KMS-11 (cell line): ENCODE results near the gene GPR146.
"Not testable (repeated sequence)": the region's sequence is repeated elsewhere in the genome, so short reads cannot be mapped to it uniquely, and the experiment has no call there.

Experiments used
- H2AFZ ChIP-seq: fragments of 200-600 bp; sonication (generic); 2 replicates; pipeline ENCODE4 v1.6.1; 2016; ENCODE audit warnings: antibody characterized with exemption, mixed run types, low read depth
- H3K27ac ChIP-seq: fragments of 200-600 bp; sonication (generic); 2 replicates; pipeline ENCODE4 v1.6.1; 2016; ENCODE audit warnings: mild to moderate bottlenecking, mixed run types
- H3K27me3 ChIP-seq: fragments of 200-600 bp; sonication (generic); 2 replicates; pipeline ENCODE4 v1.6.1; 2017; ENCODE audit warnings: mild to moderate bottlenecking, low read depth, mixed run types, moderate library complexity; ENCODE audit not compliant: insufficient read depth
- H3K36me3 ChIP-seq: fragments of 200-600 bp; sonication (generic); 2 replicates; pipeline ENCODE4 v1.6.1; 2017; ENCODE audit warnings: mild to moderate bottlenecking, mixed run types; ENCODE audit not compliant: insufficient read depth
- H3K4me1 ChIP-seq: fragments of 200-600 bp; sonication (generic); 2 replicates; pipeline ENCODE4 v1.6.1; 2016; ENCODE audit warnings: mild to moderate bottlenecking, low read depth, mixed run types; ENCODE audit not compliant: poor library complexity, severe bottlenecking
- H3K4me2 ChIP-seq: fragments of 200-600 bp; sonication (generic); 2 replicates; pipeline ENCODE4 v1.7.0; 2016; ENCODE audit warnings: mild to moderate bottlenecking, mixed run types
- H3K4me3 ChIP-seq: fragments of 200-600 bp; sonication (generic); IDR thresholded peaks from 2 replicates; pipeline ENCODE4 v1.6.1; 2017; ENCODE audit warnings: low read depth, low read length, mixed read lengths; ENCODE audit not compliant: insufficient read depth
- H3K79me2 ChIP-seq: fragments of 200-600 bp; sonication (generic); 2 replicates; pipeline ENCODE4 v1.6.1; 2016; ENCODE audit warnings: low read depth, mixed run types; ENCODE audit not compliant: insufficient read depth
- H3K9ac ChIP-seq: fragments of 200-600 bp; sonication (generic); 2 replicates; pipeline ENCODE4 v1.6.1; 2016; ENCODE audit warnings: mild to moderate bottlenecking, mixed run types
- H4K20me1 ChIP-seq: fragments of 200-600 bp; sonication (generic); 2 replicates; pipeline ENCODE4 v1.6.1; 2016; ENCODE audit warnings: mild to moderate bottlenecking, mixed run types; ENCODE audit not compliant: insufficient read depth
- TF ChIP-seq, protein P1 (sequence below): fragments of 200-600 bp; sonication (generic); conservative IDR thresholded peaks from 2 replicates; pipeline ENCODE4 v1.6.1; 2017; ENCODE audit warnings: low read depth, mild to moderate bottlenecking, antibody characterized with exemption, low read length, moderate library complexity, mixed read lengths

Gene GPR146

DNA sequence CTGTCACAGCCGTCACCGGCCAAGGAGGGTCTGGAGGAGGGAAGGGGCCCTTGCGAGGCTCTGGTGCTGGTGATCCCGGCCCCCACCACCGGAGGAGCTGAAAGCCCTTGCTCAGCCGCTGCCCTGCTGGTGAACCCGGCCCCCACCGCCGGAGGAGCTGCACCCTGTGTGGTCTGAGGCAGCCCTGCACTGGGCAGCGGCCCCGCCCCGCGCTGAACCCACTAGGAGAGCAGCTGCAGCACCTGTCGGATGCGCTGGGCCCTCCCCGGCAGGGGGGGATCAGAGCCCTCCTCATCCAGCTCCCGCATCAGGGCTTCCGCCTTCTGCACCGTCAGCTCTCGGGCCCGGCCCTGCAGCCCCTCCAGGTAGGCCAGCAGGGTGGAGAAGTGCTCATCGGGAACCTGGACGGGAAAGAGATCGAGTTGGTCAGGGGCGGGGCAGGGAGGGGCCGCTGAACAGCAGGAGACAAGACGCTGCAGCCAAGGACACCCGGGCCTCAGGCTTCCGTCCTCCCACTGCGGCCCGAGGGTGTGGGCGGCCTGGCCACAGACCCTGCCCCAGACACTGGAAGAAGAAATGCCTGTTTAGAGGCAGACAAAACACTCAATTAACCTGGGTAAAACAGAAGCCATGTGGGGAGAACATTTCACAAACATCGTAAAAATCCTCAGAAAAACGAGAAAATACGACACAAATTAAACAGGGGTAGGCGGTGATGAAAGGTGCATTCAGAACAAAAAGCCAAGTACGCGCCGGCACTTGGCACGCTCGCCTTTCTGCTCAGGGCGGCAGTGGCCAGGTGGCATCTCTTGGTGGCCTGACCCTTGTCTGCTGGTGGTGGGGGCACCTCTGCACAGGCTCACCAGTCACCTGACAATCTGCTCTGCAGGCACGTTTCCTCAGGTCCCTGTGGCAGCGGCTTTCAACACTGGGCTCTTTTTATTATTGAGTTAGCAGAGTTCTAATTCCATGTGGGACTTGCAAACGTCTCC lies 46.6 kb upstream of the GPR146 start:
- no peak overlapping the region for H3K27ac ChIP-seq
- H3K27me3 ChIP-seq = no peaks in the 10 kb centered on the region
- no peak overlapping the region for H3K9ac ChIP-seq
- no peak overlapping the region for H3K4me2 ChIP-seq
- H3K4me3 ChIP-seq = no peak overlapping the region
- H3K4me1 ChIP-seq = peaks cover 3% of the 10 kb centered on the region
- H3K79me2 ChIP-seq = no peaks in the 10 kb centered on the region
- TF ChIP-seq, protein P1, sequence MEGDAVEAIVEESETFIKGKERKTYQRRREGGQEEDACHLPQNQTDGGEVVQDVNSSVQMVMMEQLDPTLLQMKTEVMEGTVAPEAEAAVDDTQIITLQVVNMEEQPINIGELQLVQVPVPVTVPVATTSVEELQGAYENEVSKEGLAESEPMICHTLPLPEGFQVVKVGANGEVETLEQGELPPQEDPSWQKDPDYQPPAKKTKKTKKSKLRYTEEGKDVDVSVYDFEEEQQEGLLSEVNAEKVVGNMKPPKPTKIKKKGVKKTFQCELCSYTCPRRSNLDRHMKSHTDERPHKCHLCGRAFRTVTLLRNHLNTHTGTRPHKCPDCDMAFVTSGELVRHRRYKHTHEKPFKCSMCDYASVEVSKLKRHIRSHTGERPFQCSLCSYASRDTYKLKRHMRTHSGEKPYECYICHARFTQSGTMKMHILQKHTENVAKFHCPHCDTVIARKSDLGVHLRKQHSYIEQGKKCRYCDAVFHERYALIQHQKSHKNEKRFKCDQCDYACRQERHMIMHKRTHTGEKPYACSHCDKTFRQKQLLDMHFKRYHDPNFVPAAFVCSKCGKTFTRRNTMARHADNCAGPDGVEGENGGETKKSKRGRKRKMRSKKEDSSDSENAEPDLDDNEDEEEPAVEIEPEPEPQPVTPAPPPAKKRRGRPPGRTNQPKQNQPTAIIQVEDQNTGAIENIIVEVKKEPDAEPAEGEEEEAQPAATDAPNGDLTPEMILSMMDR = no peak
- no peak overlapping the region for H2AFZ ChIP-seq
- H3K36me3 ChIP-seq = no peaks in the 10 kb centered on the region
- no peaks in the 10 kb centered on the region for H4K20me1 ChIP-seq

DNA sequence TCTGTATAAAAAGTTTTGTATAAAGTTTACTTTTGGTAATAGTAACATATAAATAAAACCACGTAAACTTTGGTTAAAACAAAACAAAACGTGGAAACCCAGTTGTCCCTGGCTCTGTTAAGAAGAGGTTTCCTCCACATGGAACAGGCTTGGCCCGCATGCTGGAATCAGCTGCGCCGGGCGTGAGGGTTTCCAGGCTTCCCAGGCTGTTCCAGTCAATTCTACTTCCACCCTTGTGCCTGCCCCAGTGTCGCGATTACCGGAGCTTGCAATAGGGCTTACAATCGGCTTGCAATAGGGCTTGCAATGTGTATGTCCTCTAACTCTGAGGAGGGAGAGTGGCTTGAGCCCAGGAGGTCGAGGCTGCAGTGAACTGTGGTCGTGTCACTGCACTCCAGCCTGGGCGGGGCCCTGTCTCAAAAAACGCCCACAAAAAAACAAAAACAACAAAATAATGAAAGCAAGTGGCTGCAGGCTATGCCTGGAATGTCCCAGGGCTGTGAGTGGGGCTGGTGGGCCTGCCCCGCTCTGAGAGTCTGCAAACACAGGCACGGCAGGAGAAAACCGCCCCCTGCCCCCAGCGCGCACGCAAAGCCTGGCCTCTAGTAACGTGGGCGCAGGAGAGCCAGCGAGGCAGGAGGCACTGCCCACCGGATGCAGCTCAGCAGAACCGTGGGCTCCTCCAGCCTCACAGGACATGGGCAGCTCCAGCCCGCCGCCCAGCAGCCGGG lies 45.0 kb upstream of the GPR146 start:
- H3K27ac ChIP-seq = no peak overlapping the region
- H3K36me3 ChIP-seq = no peaks in the 10 kb centered on the region
- no peaks in the 10 kb centered on the region for H4K20me1 ChIP-seq
- H2AFZ ChIP-seq = no peak overlapping the region
- no peak overlapping the region for H3K4me3 ChIP-seq
- H3K79me2 ChIP-seq = no peaks in the 10 kb centered on the region
- no peaks in the 10 kb centered on the region for H3K27me3 ChIP-seq
- no peaks in the 10 kb centered on the region for H3K4me1 ChIP-seq
- H3K9ac ChIP-seq = no peak overlapping the region
- TF ChIP-seq, protein P1 = no peak
- no peak overlapping the region for H3K4me2 ChIP-seq

DNA sequence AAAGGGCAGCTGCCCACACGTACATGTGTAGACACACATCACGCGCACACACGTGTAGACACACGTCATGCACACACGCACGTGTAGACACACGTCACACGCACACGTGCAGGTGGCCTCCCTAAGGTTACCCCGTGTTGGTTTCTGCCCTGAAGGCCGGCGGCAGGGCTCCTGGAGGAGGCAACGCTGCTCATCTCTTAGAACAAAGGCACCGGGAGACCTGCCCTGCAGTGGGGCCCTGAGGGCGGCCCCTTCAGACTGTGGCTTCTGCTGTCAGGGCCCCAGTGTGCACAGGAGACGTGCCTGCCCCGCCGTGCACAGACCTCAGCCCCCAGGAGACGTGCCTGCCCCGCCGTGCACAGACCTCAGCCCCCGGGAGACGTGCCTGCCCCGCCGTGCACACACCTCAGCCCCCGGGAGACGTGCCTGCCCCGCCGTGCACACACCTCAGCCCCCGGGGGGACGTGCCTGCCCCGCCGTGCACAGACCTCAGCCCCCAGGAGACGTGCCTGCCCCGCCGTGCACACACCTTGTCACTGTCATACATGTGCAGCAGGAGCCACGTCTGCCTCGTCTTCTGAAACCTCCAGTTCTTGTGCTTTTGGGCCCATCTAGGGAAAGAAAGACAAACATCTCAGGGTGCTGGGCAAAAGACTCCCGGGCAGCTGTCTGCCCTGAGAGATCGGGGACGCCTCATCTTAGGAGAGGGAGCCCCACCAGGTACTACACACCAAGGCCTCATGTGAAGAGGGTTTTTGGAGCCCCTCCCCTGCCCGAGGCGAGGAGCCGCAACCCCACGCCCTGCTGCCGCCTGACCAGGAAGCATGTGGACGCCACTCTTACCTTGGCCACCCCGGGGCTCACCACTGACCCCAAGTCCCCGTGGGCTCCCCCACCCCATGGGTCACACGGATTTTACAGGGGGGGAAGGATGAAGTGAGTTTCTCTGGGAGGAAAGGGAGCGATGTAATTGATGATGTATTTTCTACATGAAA lies 44.1 kb upstream of the GPR146 start:
- Histone ChIP-seq H3K9ac (no peak overlapping the region), H3K36me3 (no peaks in the 10 kb centered on the region), H3K4me3 (no peak overlapping the region), H2AFZ (no peak overlapping the region), H3K4me2 (no peak overlapping the region), H3K79me2 (no peaks in the 10 kb centered on the region), H3K4me1 (no peaks in the 10 kb centered on the region), H4K20me1 (no peaks in the 10 kb centered on the region), H3K27me3 (no peaks in the 10 kb centered on the region), H3K27ac (no peak overlapping the region)
- TF ChIP-seq, protein P1 = no peak

DNA sequence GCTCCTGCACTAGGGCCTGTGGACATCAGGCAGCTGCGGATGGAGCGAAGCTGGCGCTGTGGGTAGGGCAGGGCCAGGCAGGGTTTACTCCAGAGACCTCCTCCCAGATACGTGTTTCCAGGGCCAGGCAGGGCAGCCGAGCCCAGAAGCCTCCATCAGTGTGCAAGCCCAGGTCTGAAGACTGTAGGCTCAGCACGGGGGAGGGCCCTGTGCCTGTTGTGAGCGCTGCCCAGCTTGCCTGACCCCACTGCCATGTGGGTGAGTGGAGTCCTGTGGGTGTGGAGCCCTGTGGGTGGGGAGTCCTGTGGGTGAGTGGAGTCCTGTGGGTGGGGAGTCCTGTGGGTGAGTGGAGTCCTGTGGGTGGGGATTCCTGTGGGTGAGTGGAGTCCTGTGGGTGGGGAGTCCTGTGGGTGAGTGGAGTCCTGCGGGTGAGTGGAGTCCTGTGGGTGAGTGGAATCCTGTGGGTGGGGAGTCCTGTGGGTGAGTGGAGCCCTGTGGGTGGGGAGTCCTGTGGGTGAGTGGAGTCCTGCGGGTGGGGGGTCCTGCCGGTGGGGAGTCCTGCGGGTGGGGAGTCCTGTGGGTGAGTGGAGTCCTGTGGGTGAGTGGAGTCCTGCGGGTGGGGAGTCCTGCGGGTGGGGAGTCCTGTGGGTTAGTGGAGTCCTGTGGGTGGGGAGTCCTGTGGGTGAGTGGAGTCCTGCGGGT lies 43.1 kb upstream of the GPR146 start:
- H3K4me1 ChIP-seq, H3K79me2 ChIP-seq, H3K36me3 ChIP-seq, H2AFZ ChIP-seq, H3K27ac ChIP-seq, H4K20me1 ChIP-seq, H3K27me3 ChIP-seq, H3K4me3 ChIP-seq, H3K4me2 ChIP-seq, H3K9ac ChIP-seq: not testable (repeated sequence)

DNA sequence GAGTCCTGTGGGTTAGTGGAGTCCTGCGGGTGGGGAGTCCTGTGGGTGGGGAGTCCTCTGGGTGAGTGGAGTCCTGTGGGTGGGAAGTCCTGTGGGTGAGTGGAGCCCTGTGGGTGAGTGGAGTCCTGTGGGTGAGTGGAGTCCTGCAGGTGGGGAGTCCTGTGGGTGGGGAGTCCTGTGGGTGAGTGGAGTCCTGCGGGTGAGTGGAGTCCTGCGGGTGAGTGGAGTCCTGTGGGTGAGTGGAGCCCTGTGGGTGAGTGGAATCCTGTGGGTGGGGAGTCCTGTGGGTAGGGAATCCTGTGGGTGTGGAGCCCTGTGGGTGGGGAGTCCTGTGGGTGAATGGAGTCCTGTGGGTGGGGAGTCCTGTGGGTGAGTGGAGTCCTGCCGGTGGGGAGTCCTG lies 42.3 kb upstream of the GPR146 start:
- H3K27me3 ChIP-seq, H3K36me3 ChIP-seq, H4K20me1 ChIP-seq, H3K27ac ChIP-seq, H3K4me2 ChIP-seq, H3K4me1 ChIP-seq, H3K79me2 ChIP-seq, H2AFZ ChIP-seq, H3K4me3 ChIP-seq, H3K9ac ChIP-seq: not testable (repeated sequence)

DNA sequence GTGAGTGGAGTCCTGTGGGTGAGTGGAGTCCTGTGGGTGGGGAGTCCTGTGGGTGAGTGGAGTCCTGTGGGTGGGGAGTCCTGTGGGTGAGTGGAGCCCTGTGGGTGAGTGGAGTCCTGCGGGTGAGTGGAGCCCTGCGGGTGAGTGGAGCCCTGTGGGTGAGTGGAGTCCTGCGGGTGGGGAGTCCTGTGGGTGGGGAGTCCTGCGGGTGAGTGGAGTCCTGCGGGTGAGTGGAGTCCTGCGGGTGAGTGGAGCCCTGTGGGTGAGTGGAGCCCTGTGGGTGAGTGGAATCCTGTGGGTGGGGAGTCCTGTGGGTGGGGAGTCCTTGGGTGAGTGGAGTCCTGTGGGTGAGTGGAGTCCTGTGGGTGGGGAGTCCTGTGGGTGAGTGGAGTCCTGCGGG lies 41.9 kb upstream of the GPR146 start:
- H3K4me3 ChIP-seq, H2AFZ ChIP-seq, H3K4me2 ChIP-seq, H3K79me2 ChIP-seq, H3K27me3 ChIP-seq, H3K9ac ChIP-seq, H4K20me1 ChIP-seq, H3K36me3 ChIP-seq, H3K4me1 ChIP-seq, H3K27ac ChIP-seq: not testable (repeated sequence)
